ENCODE data around the gene SMARCA2. TPM values are rescaled to one million over a fixed set of nuclear protein-coding genes. Genes with fewer than 3 reads are reported as not detected.

SMARCA2 gene
- total and polyA plus RNA-seq, 3 donors from 2014 or later: 176 to 251 (median 241) TPM

GRCh38 chr9:1996156-1996555 lies 19.0 kb upstream of the SMARCA2 start:
- H3K27ac ChIP-seq: no peak overlapping the region
- intact Hi-C loops (cut with DNase I; ENCODE audit: low total_unique reads): no loop called here
- no peak overlapping the region for H3K4me3 ChIP-seq
- no peak for DNase-seq
- 78 to 87% methylated on average over 6 of the region's 6 CpGs for WGBS, 2 donors
- H3K36me3 ChIP-seq (ENCODE audit: low read depth, missing control alignments): no peaks in the 10 kb centered on the region
- H3K27me3 ChIP-seq: no peaks in the 10 kb centered on the region
- H3K4me1 ChIP-seq: no peaks in the 10 kb centered on the region
- TF ChIP-seq POLR2A (IDR thresholded peaks at IDR 0.05): no peak
- no peaks in the 10 kb centered on the region for H3K9me3 ChIP-seq

- intact Hi-C loops (cut with DNase I; ENCODE audit: low total_unique reads): no loop called here
- 67 to 78% methylated on average over 2 of the region's 2 CpGs for WGBS, 2 donors
- H3K4me1 ChIP-seq: no peaks in the 10 kb centered on the region
- no peaks in the 10 kb centered on the region for H3K27me3 ChIP-seq
- no peak for DNase-seq
- H3K4me3 ChIP-seq: no peak overlapping the region
- H3K9me3 ChIP-seq: no peaks in the 10 kb centered on the region
- no peaks in the 10 kb centered on the region for H3K36me3 ChIP-seq (ENCODE audit: low read depth, missing control alignments)
- no peak for TF ChIP-seq CTCF (IDR thresholded peaks at IDR 0.05)
- no peak for TF ChIP-seq POLR2A (IDR thresholded peaks at IDR 0.05)
- H3K27ac ChIP-seq: no peak overlapping the region
These were observed 17.5 kb upstream of the SMARCA2 start for GRCh38 chr9:1997646-1998045.

- intact Hi-C loops (cut with DNase I; ENCODE audit: low total_unique reads): no loop called here
These were observed 17.0 kb upstream of the SMARCA2 start for GRCh38 chr9:1998111-1998510.

GRCh38 chr9:2000314-2000713 lies 14.8 kb upstream of the SMARCA2 start:
- no peak for TF ChIP-seq POLR2A (IDR thresholded peaks at IDR 0.05)
- TF ChIP-seq CTCF (IDR thresholded peaks at IDR 0.05): no peak
- no peaks in the 10 kb centered on the region for H3K27me3 ChIP-seq
- no peak overlapping the region for H3K27ac ChIP-seq
- no peaks in the 10 kb centered on the region for H3K9me3 ChIP-seq
- WGBS, 2 donors: 93 to 98% methylated on average over 3 of the region's 3 CpGs
- H3K4me3 ChIP-seq: no peak overlapping the region
- intact Hi-C loops (cut with DNase I; ENCODE audit: low total_unique reads): no loop called here
- H3K4me1 ChIP-seq: no peaks in the 10 kb centered on the region
- no peaks in the 10 kb centered on the region for H3K36me3 ChIP-seq (ENCODE audit: low read depth, missing control alignments)
- no peak for DNase-seq

More at GRCh38 chr9:1998111-1998510, 17.0 kb upstream of the SMARCA2 start:
- DNase-seq: no peak
- no peak overlapping the region for H3K4me3 ChIP-seq
- H3K4me1 ChIP-seq: no peaks in the 10 kb centered on the region
- no peak overlapping the region for H3K27ac ChIP-seq
- WGBS, 2 donors: 54 to 91% methylated on average over 2 of the region's 2 CpGs
- TF ChIP-seq POLR2A (IDR thresholded peaks at IDR 0.05) (no peak), CTCF (IDR thresholded peaks at IDR 0.05) (no peak)
- H3K36me3 ChIP-seq (ENCODE audit: low read depth, missing control alignments): no peaks in the 10 kb centered on the region
- H3K9me3 ChIP-seq: no peaks in the 10 kb centered on the region
- H3K27me3 ChIP-seq: no peaks in the 10 kb centered on the region

- Histone ChIP-seq H3K36me3 (ENCODE audit: low read depth, missing control alignments) (no peaks in the 10 kb centered on the region), H3K27me3 (no peaks in the 10 kb centered on the region), H3K4me3 (no peak overlapping the region), H3K4me1 (no peaks in the 10 kb centered on the region), H3K27ac (no peak overlapping the region), H3K9me3 (no peaks in the 10 kb centered on the region)
- DNase-seq: no peak
- TF ChIP-seq POLR2A (IDR thresholded peaks at IDR 0.05) (no peak), CTCF (IDR thresholded peaks at IDR 0.05) (no peak)
- whole genome bisulfite sequencing, 2 donors: 83 to 97% methylated on average over 2 of the region's 2 CpGs
- intact Hi-C loops (cut with DNase I; ENCODE audit: low total_unique reads): no loop called here
These were observed 6.8 kb upstream of the SMARCA2 start for GRCh38 chr9:2008372-2008771.

All from testis (tissue), 3 donors.